Memory B cell (primary cell): ENCODE results near the gene LAMA2.

Source experiments
- ATAC-seq: fragments of 150-1000 bp; cut with Tn5 transposase; 2 replicates; pipeline ENCODE4 v1.10.0; 2021; ENCODE audit warnings: low read depth, mild to moderate bottlenecking, moderate library complexity
- DNase-seq, 2 donors: peaks; one replicate each; pipeline ENCODE4 v3.0.0; 2022; ENCODE audit warnings: low spot score in 2 of 2
- H3K27ac Mint-ChIP-seq: one replicate; pipeline ENCODE4 v1.8.0; 2022; ENCODE audit warnings: mild to moderate bottlenecking, moderate library complexity, mixed read lengths
- H3K27me3 Mint-ChIP-seq: one replicate; pipeline ENCODE4 v1.8.0; 2022; ENCODE audit warnings: mixed read lengths
- H3K36me3 Mint-ChIP-seq: one replicate; pipeline ENCODE4 v1.8.0; 2022; ENCODE audit warnings: mild to moderate bottlenecking, mixed read lengths
- H3K4me1 Mint-ChIP-seq: one replicate; pipeline ENCODE4 v1.8.0; 2022; ENCODE audit warnings: mixed read lengths
- H3K4me3 Mint-ChIP-seq: one replicate; pipeline ENCODE4 v1.8.0; 2022; ENCODE audit warnings: mild to moderate bottlenecking, moderate library complexity, mixed read lengths
- H3K9me3 Mint-ChIP-seq: one replicate; pipeline ENCODE4 v1.8.0; 2022; ENCODE audit warnings: mixed read lengths

Gene LAMA2

DNA sequence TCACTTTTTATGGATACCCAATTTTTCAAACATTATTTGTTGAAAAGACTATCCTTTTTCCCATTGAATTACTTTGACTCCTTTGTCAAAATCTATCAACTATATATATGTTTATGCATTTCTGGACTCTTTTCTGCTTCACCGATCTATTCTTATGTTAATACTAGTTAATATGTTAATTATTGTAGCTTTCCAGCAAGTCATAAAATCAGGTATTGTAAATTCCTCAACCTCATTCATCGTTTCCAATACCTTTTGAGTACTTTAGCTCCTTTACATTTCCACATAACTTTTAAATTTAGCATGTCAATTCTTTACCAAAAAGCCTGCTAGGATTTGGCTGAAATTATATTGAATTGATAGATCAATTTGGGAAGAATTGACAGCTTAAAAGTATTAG lies 419.7 kb downstream of the LAMA2 start:
- Mint-ChIP-seq H3K9me3 (peaks cover 2% of the 10 kb centered on the region), H3K27ac (no peak overlapping the region), H3K4me1 (no peaks in the 10 kb centered on the region), H3K27me3 (peaks cover 3% of the 10 kb centered on the region), H3K36me3 (no peaks in the 10 kb centered on the region), H3K4me3 (no peak overlapping the region)
- DNase-seq (no peak), ATAC-seq (no peak)

DNA sequence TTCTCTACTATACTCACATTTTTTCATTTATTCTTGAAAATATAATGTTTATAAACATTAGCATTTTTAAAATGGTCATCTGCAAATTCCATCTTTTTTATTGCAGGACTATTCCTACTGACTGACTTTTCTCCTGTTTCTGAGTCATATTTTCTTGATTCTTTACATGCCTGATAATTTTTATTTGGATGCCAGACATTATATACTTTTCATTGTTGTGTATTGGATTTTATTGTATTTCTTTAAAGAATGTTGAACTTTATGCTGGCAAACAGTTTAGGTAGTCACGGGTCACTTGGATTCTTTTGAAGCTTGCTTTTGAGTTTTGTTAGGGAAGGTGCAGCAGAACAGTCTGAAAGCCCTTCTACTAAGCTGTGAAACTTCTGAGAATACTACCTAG lies 423.9 kb downstream of the LAMA2 start:
- Mint-ChIP-seq H3K4me1 (no peaks in the 10 kb centered on the region), H3K9me3 (no peaks in the 10 kb centered on the region), H3K27me3 (peaks cover 3% of the 10 kb centered on the region), H3K27ac (no peak overlapping the region), H3K4me3 (no peak overlapping the region), H3K36me3 (no peaks in the 10 kb centered on the region)
- DNase-seq: no peak
- ATAC-seq: no peak

- H3K4me1 Mint-ChIP-seq: no peaks in the 10 kb centered on the region
- no peaks in the 10 kb centered on the region for H3K36me3 Mint-ChIP-seq
- H3K27me3 Mint-ChIP-seq: peaks cover 3% of the 10 kb centered on the region
- ATAC-seq (no peak), DNase-seq (no peak)
- H3K4me3 Mint-ChIP-seq: no peak overlapping the region
- no peaks in the 10 kb centered on the region for H3K9me3 Mint-ChIP-seq
- no peak overlapping the region for H3K27ac Mint-ChIP-seq
Observed at GRCh38 chr6:129307845-129308244, 424.9 kb downstream of the LAMA2 start.

- H3K4me3 Mint-ChIP-seq: no peak overlapping the region
- H3K27ac Mint-ChIP-seq: no peak overlapping the region
- DNase-seq (no peak), ATAC-seq (no peak)
- H3K4me1 Mint-ChIP-seq: no peaks in the 10 kb centered on the region
- H3K36me3 Mint-ChIP-seq: no peaks in the 10 kb centered on the region
- no peaks in the 10 kb centered on the region for H3K9me3 Mint-ChIP-seq
- peaks cover 3% of the 10 kb centered on the region for H3K27me3 Mint-ChIP-seq
Observed at GRCh38 chr6:129309154-129309553, 426.2 kb downstream of the LAMA2 start.

GRCh38 chr6:129312880-129313279 lies 429.9 kb downstream of the LAMA2 start:
- no peak for DNase-seq
- H3K9me3 Mint-ChIP-seq: no peaks in the 10 kb centered on the region
- H3K4me3 Mint-ChIP-seq: no peak overlapping the region

GRCh38 chr6:129314575-129314974 lies 431.6 kb downstream of the LAMA2 start:
- Mint-ChIP-seq H3K4me1 (no peaks in the 10 kb centered on the region), H3K4me3 (no peak overlapping the region), H3K9me3 (no peaks in the 10 kb centered on the region), H3K27me3 (peaks cover 2% of the 10 kb centered on the region), H3K36me3 (no peaks in the 10 kb centered on the region), H3K27ac (no peak overlapping the region)
- ATAC-seq (no peak), DNase-seq (no peak)

More at GRCh38 chr6:129312880-129313279, 429.9 kb downstream of the LAMA2 start:
- no peaks in the 10 kb centered on the region for H3K36me3 Mint-ChIP-seq
- H3K27me3 Mint-ChIP-seq: peaks cover 2% of the 10 kb centered on the region
- ATAC-seq: no peak
- no peak overlapping the region for H3K27ac Mint-ChIP-seq
- H3K4me1 Mint-ChIP-seq: no peaks in the 10 kb centered on the region

- peaks cover 2% of the 10 kb centered on the region for H3K27me3 Mint-ChIP-seq
- no peak overlapping the region for H3K4me3 Mint-ChIP-seq
- H3K36me3 Mint-ChIP-seq: no peaks in the 10 kb centered on the region
- no peaks in the 10 kb centered on the region for H3K9me3 Mint-ChIP-seq
- H3K27ac Mint-ChIP-seq: no peak overlapping the region
- H3K4me1 Mint-ChIP-seq: no peaks in the 10 kb centered on the region
- DNase-seq: no peak
- no peak for ATAC-seq
Observed at GRCh38 chr6:129317931-129318820, 435.2 kb downstream of the LAMA2 start.

GRCh38 chr6:129320892-129321291 lies 438.0 kb downstream of the LAMA2 start:
- ATAC-seq (no peak), DNase-seq (no peak)
- H3K27me3 Mint-ChIP-seq: peaks cover 2% of the 10 kb centered on the region
- no peak overlapping the region for H3K4me3 Mint-ChIP-seq
- H3K27ac Mint-ChIP-seq: no peak overlapping the region
- no peaks in the 10 kb centered on the region for H3K9me3 Mint-ChIP-seq
- H3K36me3 Mint-ChIP-seq: no peaks in the 10 kb centered on the region
- no peaks in the 10 kb centered on the region for H3K4me1 Mint-ChIP-seq

- Mint-ChIP-seq H3K9me3 (no peaks in the 10 kb centered on the region), H3K27ac (no peak overlapping the region), H3K36me3 (no peaks in the 10 kb centered on the region), H3K27me3 (peaks cover 2% of the 10 kb centered on the region), H3K4me1 (no peaks in the 10 kb centered on the region), H3K4me3 (no peak overlapping the region)
- ATAC-seq (no peak), DNase-seq (no peak)
Observed at GRCh38 chr6:129321303-129321702, 438.4 kb downstream of the LAMA2 start.

GRCh38 chr6:129324345-129324744 lies 441.4 kb downstream of the LAMA2 start:
- DNase-seq (no peak), ATAC-seq (no peak)
- Mint-ChIP-seq H3K4me3 (no peak overlapping the region), H3K27ac (no peak overlapping the region), H3K36me3 (no peaks in the 10 kb centered on the region), H3K4me1 (no peaks in the 10 kb centered on the region), H3K27me3 (no peaks in the 10 kb centered on the region), H3K9me3 (no peaks in the 10 kb centered on the region)

GRCh38 chr6:129329678-129330077 lies 446.7 kb downstream of the LAMA2 start:
- no peaks in the 10 kb centered on the region for H3K9me3 Mint-ChIP-seq
- H3K27me3 Mint-ChIP-seq: no peaks in the 10 kb centered on the region
- ATAC-seq: no peak
- H3K27ac Mint-ChIP-seq: no peak overlapping the region
- DNase-seq: no peak
- no peaks in the 10 kb centered on the region for H3K4me1 Mint-ChIP-seq
- H3K36me3 Mint-ChIP-seq: no peaks in the 10 kb centered on the region
- no peak overlapping the region for H3K4me3 Mint-ChIP-seq

- no peaks in the 10 kb centered on the region for H3K27me3 Mint-ChIP-seq
- H3K36me3 Mint-ChIP-seq: no peaks in the 10 kb centered on the region
- no peaks in the 10 kb centered on the region for H3K9me3 Mint-ChIP-seq
- ATAC-seq: no peak
- no peak for DNase-seq
- H3K27ac Mint-ChIP-seq: no peak overlapping the region
- no peak overlapping the region for H3K4me3 Mint-ChIP-seq
- H3K4me1 Mint-ChIP-seq: no peaks in the 10 kb centered on the region
Observed at GRCh38 chr6:129331450-129332138, 448.7 kb downstream of the LAMA2 start.

GRCh38 chr6:129335792-129336191 lies 452.9 kb downstream of the LAMA2 start:
- Mint-ChIP-seq H3K36me3 (no peaks in the 10 kb centered on the region), H3K4me3 (no peak overlapping the region), H3K4me1 (no peaks in the 10 kb centered on the region), H3K9me3 (no peaks in the 10 kb centered on the region), H3K27me3 (peaks cover 2% of the 10 kb centered on the region), H3K27ac (no peak overlapping the region)
- ATAC-seq: no peak
- no peak for DNase-seq

DNA sequence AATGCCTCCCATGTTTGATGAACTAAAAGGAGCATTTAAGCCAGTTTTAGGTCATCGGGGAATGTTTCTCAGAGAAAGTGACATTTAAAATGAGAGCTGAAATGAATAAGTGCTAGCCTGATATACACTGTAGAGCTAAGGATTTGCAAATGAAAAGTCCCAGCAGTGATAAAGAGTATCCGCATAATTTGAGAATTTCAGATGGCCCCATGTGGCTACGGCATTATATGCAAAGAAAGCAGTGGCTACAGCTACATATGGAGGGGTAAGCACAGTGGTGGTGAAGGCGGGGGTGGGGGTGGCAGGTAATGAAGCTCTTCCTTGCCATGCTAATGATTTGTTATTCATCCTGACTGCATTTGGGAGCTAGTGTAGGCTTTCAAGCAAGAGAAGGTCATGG lies 455.7 kb downstream of the LAMA2 start:
- H3K36me3 Mint-ChIP-seq: no peaks in the 10 kb centered on the region
- H3K27ac Mint-ChIP-seq: no peak overlapping the region
- H3K4me1 Mint-ChIP-seq: no peaks in the 10 kb centered on the region
- peaks cover 2% of the 10 kb centered on the region for H3K27me3 Mint-ChIP-seq
- no peak overlapping the region for H3K4me3 Mint-ChIP-seq
- DNase-seq (no peak), ATAC-seq (no peak)
- no peaks in the 10 kb centered on the region for H3K9me3 Mint-ChIP-seq
